ENCODE measurements around the gene ERCC4.

Gene ERCC4

DNA sequence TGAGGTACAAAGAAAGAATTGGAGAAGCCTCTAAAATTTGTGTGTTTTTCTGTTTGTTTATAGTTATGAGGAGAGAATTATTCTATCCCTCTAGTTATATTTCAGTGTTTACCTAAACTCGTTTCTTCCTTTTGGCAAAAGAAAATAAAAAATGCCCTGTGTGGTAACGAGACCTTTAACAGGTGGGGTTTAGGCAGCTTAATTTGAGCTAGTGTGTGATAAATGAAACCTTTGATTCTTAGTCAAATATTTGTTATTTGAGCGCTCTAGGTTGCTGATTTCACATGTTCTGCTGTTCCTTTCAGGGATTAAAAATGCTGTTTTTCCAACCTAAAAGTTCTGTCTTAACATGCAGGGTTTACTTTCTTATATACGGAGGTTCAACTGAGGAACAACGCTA lies 17.5 kb downstream of the ERCC4 start:
- in situ Hi-C loops (cut with MboI; ENCODE audit: low pct_unique_long_range_greater_than_20kb, low sequenced_read_pairs, unreplicated experiment), result loop anchor here (25.0 kb wide), 1 partner anchor 300 kb away; no protein-coding TSS in a partner anchor
- TF ChIP-seq, protein P1, sequence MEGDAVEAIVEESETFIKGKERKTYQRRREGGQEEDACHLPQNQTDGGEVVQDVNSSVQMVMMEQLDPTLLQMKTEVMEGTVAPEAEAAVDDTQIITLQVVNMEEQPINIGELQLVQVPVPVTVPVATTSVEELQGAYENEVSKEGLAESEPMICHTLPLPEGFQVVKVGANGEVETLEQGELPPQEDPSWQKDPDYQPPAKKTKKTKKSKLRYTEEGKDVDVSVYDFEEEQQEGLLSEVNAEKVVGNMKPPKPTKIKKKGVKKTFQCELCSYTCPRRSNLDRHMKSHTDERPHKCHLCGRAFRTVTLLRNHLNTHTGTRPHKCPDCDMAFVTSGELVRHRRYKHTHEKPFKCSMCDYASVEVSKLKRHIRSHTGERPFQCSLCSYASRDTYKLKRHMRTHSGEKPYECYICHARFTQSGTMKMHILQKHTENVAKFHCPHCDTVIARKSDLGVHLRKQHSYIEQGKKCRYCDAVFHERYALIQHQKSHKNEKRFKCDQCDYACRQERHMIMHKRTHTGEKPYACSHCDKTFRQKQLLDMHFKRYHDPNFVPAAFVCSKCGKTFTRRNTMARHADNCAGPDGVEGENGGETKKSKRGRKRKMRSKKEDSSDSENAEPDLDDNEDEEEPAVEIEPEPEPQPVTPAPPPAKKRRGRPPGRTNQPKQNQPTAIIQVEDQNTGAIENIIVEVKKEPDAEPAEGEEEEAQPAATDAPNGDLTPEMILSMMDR (IDR thresholded peaks at IDR 0.05; ENCODE audit: extremely low read depth, insufficient read depth, missing control alignments), result no peak
- no peak for DNase-seq (ENCODE audit: low spot score)

DNA sequence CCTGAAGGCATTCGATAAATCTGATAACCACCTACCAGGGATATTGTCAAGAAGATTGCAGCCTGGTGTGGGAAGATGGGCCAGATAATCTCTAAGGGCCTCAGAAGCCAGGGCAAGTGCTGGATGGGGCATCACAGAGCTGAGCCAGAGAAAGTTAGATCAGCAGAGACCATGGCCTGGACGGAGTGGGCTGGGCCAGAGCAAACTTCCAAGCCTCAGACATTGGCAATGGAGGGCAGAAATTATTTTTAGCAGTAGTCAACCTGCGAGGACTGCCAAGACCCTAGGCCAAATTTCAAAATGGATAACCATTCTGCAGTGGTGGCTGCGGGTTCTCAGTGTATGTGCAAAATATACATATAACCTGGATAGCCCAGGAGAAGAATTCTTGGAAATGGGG lies 18.5 kb downstream of the ERCC4 start:
- DNase-seq (ENCODE audit: low spot score), result no peak
- TF ChIP-seq, protein P1 (IDR thresholded peaks at IDR 0.05; ENCODE audit: extremely low read depth, insufficient read depth, missing control alignments), result no peak
- in situ Hi-C loops (cut with MboI; ENCODE audit: low pct_unique_long_range_greater_than_20kb, low sequenced_read_pairs, unreplicated experiment), result loop anchor here (25.0 kb wide), 1 partner anchor 299 kb away; no protein-coding TSS in a partner anchor

- TF ChIP-seq, protein P1 (IDR thresholded peaks at IDR 0.05; ENCODE audit: extremely low read depth, insufficient read depth, missing control alignments), result no peak
Observed at GRCh38 chr16:13939821-13940220, 19.9 kb downstream of the ERCC4 start.

DNA sequence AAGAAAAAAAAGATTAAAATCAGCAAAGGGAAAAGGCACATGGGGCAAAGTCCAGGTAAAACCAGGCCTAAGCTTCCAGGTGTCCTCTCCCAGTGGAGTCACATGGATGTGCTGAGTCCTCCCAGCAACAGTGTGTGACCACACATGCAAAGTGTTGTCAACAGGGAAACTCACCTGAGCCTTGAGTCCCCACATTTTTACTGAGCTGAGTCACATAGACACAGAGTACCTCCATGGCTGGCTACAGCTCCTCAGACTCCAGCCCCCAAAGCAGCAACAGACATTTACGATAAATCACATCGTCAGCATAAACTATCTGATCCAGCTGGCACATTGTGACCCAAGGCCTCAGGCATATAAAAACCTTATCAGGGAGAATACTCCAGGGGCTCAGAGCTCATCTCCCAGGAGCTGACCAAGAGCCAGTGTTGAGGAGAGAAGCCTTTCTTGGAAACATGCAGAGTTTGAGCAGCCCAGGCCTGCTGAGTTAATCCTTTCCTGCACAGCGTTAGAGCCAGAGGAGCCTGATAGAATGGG lies 20.5 kb downstream of the ERCC4 start:
- DNase-seq (ENCODE audit: low spot score), result no peak
- TF ChIP-seq, protein P1 (IDR thresholded peaks at IDR 0.05; ENCODE audit: extremely low read depth, insufficient read depth, missing control alignments), result no peak
- in situ Hi-C loops (cut with MboI; ENCODE audit: low pct_unique_long_range_greater_than_20kb, low sequenced_read_pairs, unreplicated experiment), result loop anchor here (25.0 kb wide), 1 partner anchor 297 kb away; no protein-coding TSS in a partner anchor

More at GRCh38 chr16:13939821-13940220, 19.9 kb downstream of the ERCC4 start:
- no peak for DNase-seq (ENCODE audit: low spot score)
- in situ Hi-C loops (cut with MboI; ENCODE audit: low pct_unique_long_range_greater_than_20kb, low sequenced_read_pairs, unreplicated experiment), result loop anchor here (25.0 kb wide), 1 partner anchor 297 kb away; no protein-coding TSS in a partner anchor

DNA sequence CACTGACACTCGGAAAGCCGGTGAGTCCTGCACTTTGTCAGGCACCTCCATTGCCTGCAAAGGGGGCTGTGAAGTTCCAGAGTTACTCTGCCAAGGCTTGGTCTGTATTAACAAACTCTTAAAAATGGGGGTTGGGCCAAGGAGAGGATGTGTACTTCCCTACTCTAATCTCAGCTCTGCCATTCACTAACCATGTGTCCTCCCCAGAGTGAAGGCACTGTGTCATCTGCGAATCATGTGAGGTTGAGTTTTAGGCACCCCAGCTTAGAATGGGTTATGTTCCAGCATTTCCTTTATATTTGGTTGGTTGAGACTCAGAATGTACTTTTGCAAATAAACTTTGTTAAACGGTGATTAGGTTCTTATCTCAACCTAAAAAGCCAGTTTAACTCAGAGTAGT lies 24.9 kb downstream of the ERCC4 start:
- in situ Hi-C loops (cut with MboI; ENCODE audit: low pct_unique_long_range_greater_than_20kb, low sequenced_read_pairs, unreplicated experiment), result loop anchor here (25.0 kb wide), 1 partner anchor 292 kb away; no protein-coding TSS in a partner anchor
- TF ChIP-seq, protein P1 (IDR thresholded peaks at IDR 0.05; ENCODE audit: extremely low read depth, insufficient read depth, missing control alignments), result no peak

DNA sequence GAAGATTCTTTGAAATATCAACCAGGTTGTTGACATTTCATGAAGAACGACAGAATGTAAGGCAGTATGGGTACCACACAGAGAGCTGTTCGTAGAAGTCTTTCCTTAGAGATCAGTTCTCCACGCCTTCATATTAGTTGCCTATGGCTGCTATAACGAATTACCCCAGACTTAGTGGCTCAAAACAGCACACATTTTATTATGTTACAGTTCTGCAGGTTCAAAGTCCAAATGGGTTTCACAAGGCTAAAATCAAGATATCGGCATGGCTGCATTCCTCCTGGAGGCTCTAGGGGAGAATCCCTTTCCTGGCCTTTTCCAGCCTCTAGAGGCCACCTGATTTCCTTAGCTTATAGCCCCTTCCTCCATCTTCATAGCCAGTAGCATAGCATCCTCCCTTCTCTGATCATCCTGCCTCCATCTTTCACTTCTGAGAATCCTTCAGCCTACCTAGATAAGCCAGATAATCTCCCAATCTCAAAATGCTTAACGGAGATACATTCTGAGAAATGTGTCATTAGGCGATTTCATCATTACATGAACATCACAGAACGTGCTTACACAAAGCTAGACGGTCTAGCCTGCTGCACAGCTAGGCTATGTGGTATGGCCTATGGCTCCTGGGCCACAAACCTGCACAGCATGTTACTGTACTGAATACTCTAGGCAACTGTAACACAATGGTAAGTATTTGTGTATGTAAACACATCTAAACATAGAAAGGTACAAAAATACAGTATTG lies 26.0 kb downstream of the ERCC4 start:
- TF ChIP-seq, protein P1 (IDR thresholded peaks at IDR 0.05; ENCODE audit: extremely low read depth, insufficient read depth, missing control alignments), result no peak
- in situ Hi-C loops (cut with MboI; ENCODE audit: low pct_unique_long_range_greater_than_20kb, low sequenced_read_pairs, unreplicated experiment), result loop anchor here (25.0 kb wide), 1 partner anchor 291 kb away; no protein-coding TSS in a partner anchor
- DNase-seq (ENCODE audit: low spot score), result no peak

More for the DNA sequence above, 24.9 kb downstream of the ERCC4 start:
- DNase-seq (ENCODE audit: low spot score), result no peak

All from GM13977 (cell line).